Colon (tissue), 2 donors: ENCODE results near the gene ADAMTS17.

Experiments
- FAIRE-seq: peaks from 2 replicates; lab custom pipeline; 2012; peaks lifted over from hg19 to GRCh38; lab: Jason Lieb, UNC
- donor health status: control.
- donor health status: control.

ADAMTS17 gene

GRCh38 chr15:100049483-100049882 is 292.3 kb downstream of the ADAMTS17 start:
- FAIRE-seq = no peak

DNA sequence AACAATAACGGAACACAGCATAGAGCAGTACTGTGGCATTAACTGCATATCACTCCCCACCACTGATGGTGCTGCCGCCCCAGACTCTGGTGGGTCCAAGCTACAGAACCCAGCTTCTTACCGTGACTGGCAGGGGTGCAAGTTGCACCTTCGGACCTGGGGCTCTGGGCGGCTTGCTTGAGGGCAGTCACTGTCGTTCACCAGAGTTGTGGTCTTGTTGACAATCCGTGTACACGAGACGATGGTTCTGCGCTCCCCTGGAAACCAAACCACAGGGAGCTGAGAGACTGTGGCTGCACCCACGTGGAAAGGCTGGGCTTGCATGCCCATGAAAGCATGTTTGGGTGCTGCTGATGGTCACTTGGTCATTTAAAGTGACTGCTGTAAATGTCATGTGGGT is 293.0 kb downstream of the ADAMTS17 start:
- FAIRE-seq = no peak

- no peak for FAIRE-seq
These were observed 298.1 kb downstream of the ADAMTS17 start for GRCh38 chr15:100043692-100044091.

- no peak for FAIRE-seq
These were observed 298.6 kb downstream of the ADAMTS17 start for GRCh38 chr15:100043068-100043641.

GRCh38 chr15:100042558-100042957 is 299.2 kb downstream of the ADAMTS17 start:
- no peak for FAIRE-seq

DNA sequence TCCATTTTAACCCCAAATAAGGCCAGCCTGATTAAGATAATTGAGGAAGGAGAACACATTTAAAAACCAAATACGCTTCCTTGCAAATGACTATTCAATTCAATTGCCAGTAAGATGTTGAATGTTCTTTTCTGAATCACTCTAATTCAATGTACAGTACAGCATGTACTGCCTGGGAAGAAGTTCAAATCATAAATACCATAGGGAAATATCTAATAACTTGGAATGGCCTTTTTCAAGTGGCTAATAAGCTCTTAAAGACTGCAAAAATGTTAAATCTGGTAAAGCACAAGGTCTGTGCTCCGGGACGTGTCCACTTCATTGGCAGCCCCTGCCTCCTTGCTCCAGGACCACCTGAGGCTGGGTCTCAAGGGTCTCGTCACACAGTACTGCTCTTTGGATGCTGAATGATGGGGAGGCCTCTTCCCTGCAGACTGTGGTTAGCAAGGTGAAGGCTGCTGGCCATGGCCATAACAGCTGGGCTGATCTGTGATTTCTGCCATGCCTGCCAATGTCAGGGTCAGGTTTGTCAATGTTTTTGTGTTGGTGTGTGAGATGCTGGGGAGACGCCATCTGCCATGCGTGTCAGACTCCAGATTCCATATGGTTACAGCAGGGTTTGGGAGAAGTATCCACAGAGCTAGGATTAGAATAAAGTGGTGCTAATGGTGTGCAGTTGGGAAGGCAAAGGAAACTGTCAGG is 300.5 kb downstream of the ADAMTS17 start:
- no peak for FAIRE-seq

GRCh38 chr15:100039994-100040393 is 301.8 kb downstream of the ADAMTS17 start:
- FAIRE-seq = no peak

DNA sequence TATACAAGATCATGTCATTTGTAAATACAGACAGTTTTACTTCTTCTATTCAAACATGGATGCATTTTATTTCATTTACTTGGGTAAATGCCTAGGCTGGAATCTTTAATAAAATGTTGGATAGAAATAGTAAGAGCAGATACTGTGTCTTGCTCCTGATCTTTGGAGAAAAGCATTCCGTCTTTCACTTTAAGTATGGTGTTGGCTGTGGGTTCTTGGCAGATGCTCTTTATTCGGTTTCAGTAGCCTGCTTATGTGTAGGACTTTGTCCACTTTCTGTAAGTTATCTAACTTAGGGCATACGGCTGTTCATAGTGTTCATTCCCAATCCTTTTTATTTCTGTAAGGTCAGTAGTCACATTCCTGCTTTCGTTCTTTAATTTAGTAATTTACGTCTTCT is 303.0 kb downstream of the ADAMTS17 start:
- no peak for FAIRE-seq

- FAIRE-seq = no peak
These were observed 303.9 kb downstream of the ADAMTS17 start for GRCh38 chr15:100037901-100038300.

GRCh38 chr15:100036015-100036414 is 305.8 kb downstream of the ADAMTS17 start:
- no peak for FAIRE-seq

GRCh38 chr15:100034191-100034590 is 307.6 kb downstream of the ADAMTS17 start:
- no peak for FAIRE-seq

GRCh38 chr15:100033140-100033857 is 308.5 kb downstream of the ADAMTS17 start:
- no peak for FAIRE-seq

- FAIRE-seq = no peak
These were observed 309.3 kb downstream of the ADAMTS17 start for GRCh38 chr15:100032358-100033085.

DNA sequence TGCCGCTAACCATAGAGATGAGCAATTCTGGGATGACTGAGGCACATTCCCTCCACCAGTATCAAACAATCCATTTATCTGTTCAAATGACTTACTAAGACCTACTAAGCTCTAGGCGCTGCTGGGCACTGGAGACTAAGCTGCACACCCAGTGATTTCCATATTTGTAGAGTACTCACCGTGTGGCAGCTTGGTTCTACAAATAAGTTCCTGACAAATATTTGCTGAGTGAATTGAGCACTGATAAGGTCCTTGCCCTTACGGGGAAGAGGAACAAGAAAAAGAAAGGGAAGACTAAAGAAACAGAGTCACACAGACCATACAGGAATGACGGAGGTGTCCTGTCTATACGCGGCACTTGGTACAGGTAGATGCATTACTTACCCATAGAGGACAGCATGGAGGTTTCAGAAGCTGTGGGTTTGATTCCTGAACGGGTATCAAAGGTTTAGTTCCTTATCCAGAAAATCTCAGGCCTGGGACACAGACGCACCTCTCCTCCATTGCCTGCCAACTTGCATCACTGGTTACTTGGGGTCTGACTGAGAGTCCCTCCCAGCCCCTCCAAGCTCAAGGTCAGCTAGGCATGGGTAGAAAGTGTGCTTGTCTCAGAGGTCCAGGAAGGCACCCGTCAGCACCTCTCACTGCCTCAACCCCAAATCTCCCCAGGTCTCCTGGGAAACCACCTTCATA is 310.0 kb downstream of the ADAMTS17 start:
- FAIRE-seq = no peak

DNA sequence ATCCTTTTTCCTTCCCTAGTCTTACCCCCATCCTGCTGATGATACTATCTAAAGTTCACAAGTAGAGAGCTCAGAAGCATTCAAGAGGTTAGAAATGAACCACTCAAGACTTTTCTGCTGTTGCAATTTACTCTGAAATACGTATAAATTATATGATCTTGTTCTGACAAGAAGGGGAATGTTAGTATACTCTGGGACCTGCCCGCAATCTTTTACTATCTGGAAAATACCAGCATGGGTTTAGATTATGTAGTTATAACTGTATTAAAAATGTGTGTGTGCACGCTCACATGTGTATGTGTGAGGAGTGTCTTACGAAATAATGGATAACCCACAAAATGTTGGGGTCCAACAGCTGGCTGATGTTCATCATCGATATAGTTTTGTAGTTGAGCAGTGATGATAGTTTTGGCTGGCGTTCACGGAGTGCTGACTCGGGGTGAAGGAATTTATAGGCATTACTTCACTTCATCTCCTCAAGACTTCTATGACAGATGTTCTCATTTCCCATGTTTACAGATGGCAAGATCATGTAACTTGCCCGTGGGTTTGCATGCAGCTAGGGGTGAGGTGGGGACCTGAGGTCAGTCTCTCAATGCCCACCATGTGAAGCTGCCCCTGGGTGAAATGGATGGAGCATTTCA is 311.1 kb downstream of the ADAMTS17 start:
- FAIRE-seq = no peak

DNA sequence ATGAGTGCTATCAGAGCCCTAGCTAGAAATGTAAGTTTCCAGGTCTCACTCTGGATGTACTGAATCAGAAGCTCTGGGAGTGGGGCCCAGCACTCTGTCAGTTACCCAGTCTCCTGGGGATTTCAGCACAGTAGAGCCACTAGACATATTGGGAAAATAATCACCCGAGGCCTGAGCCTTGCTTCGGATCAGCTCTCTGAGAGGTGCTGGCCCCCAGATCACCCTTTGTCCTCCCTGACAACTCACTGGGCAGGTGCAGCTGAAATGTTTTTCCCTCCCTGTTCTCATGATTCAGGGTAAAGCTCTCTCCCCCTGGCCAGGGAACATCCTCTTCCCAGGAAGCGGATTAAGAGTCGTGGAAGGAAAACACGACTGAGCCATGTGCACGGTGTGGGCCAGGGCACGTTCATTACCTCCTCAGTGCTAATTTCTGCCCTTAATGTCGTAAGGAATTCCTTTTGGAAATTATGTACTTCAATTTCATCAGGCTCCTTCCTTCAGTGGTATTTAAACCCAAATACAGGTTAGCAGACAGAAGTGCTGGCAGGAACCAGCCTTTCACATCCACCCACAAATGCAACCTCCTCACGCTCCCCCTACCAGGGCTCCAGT is 311.8 kb downstream of the ADAMTS17 start:
- FAIRE-seq = no peak

DNA sequence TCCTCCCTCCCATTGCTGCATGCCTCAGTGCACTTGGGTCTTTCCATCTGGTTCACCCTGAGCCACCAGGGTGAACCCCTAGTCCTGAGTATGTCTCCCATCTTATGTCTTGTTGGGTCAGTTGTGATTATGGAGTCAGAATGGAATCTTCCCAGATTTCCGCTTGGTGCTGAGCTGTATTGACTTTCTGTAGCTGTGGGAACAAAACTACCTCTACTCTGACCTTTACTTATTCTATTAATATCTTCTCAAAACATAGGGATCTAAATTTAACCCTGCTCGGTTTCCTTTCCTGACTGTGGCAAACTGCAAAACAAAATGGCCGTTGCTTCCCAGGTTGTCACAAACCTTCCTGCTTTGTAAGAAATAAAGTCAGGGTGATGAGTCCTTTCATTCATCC is 312.7 kb downstream of the ADAMTS17 start:
- FAIRE-seq = no peak

DNA sequence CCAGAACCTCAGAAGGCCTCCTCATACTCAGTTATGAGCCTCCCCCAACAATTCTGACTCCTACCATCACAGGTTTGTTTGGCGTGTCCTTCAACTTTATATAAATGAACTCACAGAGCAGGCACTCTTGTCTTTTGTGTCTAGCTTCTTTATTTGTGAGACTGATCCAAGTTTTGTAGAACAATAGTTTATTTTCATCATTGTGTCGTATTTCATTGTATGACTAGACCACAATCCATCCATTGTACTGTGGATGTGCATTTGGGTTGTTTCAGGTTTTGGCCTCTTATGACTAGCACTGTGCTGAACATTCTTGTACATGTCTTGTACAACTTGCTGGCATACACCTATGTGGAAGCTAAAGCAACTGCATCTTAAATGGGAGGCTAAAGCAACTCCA is 315.7 kb downstream of the ADAMTS17 start:
- FAIRE-seq = no peak

GRCh38 chr15:100022806-100023205 is 319.0 kb downstream of the ADAMTS17 start:
- no peak for FAIRE-seq

- FAIRE-seq = no peak
These were observed 319.4 kb downstream of the ADAMTS17 start for GRCh38 chr15:100022391-100022790.

DNA sequence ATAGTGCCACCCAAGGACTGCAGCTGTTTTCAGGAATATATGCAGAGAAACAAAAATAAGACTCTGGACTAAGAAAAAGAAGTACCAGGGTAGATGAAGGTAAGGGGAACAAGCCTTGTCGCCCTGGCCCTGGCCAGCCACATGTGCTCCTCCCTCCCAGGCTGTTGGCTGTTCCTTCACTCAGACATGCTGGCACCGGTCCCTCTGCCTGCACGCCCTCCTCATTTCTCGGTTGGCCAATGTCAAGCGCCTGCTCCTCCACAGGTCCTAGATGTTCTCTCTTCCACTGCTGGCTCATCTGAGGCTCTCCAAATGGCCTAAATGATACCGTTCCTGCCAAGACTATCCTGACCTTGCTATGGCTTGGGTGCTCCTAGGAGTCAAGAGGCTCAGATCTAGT is 320.1 kb downstream of the ADAMTS17 start:
- no peak for FAIRE-seq
